GM18519 (cell line): ENCODE data around the gene GRAMD2B.
A peak's percentile ranks its signal among the peaks of the same experiment; 100 is the strongest.
"Not testable (repeated sequence)": the region's sequence is repeated elsewhere in the genome, so short reads cannot be mapped to it uniquely, and the experiment has no call there.

ENCODE experiments used
- ATAC-seq: cut with Tn5 transposase; IDR thresholded peaks from one replicate; pipeline ENCODE4 v1.9.1; 2021; ENCODE audit warnings: mild to moderate bottlenecking, moderate library complexity; ENCODE audit not compliant: unreplicated experiment, low FRiP score

The GRAMD2B gene

GRCh38 chr5:126422994-126423788, at the start of gene GRAMD2B:
GRAMD2B (plus strand) TSS chr5:126423409; CDS start chr5:126423607, 198 bp downstream.
- ATAC-seq = peak; percentile 68

GRCh38 chr5:126374109-126374416, 49.1 kb upstream of the GRAMD2B start:
- no peak for ATAC-seq

- ATAC-seq = no peak
These were observed 46.8 kb upstream of the GRAMD2B start for GRCh38 chr5:126376443-126376842.

- no peak for ATAC-seq
These were observed 45.8 kb upstream of the GRAMD2B start for GRCh38 chr5:126377424-126377823.

GRCh38 chr5:126380316-126380715, 42.9 kb upstream of the GRAMD2B start:
- not testable (repeated sequence) for ATAC-seq

- no peak for ATAC-seq
These were observed 40.0 kb upstream of the GRAMD2B start for GRCh38 chr5:126383246-126383645.

- ATAC-seq = no peak
These were observed 39.4 kb upstream of the GRAMD2B start for GRCh38 chr5:126383776-126384175.

GRCh38 chr5:126384985-126385384, 38.2 kb upstream of the GRAMD2B start:
- no peak for ATAC-seq

- no peak for ATAC-seq
These were observed 37.4 kb upstream of the GRAMD2B start for GRCh38 chr5:126385524-126386502.

- no peak for ATAC-seq
These were observed 34.0 kb upstream of the GRAMD2B start for GRCh38 chr5:126389179-126389578.

GRCh38 chr5:126390051-126390450, 33.2 kb upstream of the GRAMD2B start:
- ATAC-seq = no peak

- ATAC-seq = no peak
These were observed 31.8 kb upstream of the GRAMD2B start for GRCh38 chr5:126391386-126391785.

- ATAC-seq = no peak
These were observed 28.9 kb upstream of the GRAMD2B start for GRCh38 chr5:126394211-126394788.

- no peak for ATAC-seq
These were observed 28.0 kb upstream of the GRAMD2B start for GRCh38 chr5:126395198-126395597.

- no peak for ATAC-seq
These were observed 27.6 kb upstream of the GRAMD2B start for GRCh38 chr5:126395605-126396004.

GRCh38 chr5:126396721-126397120, 26.5 kb upstream of the GRAMD2B start:
- not testable (repeated sequence) for ATAC-seq

- ATAC-seq = no peak
These were observed 24.4 kb upstream of the GRAMD2B start for GRCh38 chr5:126398791-126399190.

GRCh38 chr5:126400621-126401251, 22.5 kb upstream of the GRAMD2B start:
- ATAC-seq = no peak

- no peak for ATAC-seq
These were observed 20.3 kb upstream of the GRAMD2B start for GRCh38 chr5:126402621-126403555.

- ATAC-seq = no peak
These were observed 19.3 kb upstream of the GRAMD2B start for GRCh38 chr5:126403876-126404275.
